GM21619 (cell line): ENCODE measurements around the gene SPRED2.

Experiments used
- ATAC-seq: cut with Tn5 transposase; IDR thresholded peaks from one replicate; pipeline ENCODE4 v1.9.1; 2021; ENCODE audit not compliant: unreplicated experiment

The SPRED2 gene

DNA sequence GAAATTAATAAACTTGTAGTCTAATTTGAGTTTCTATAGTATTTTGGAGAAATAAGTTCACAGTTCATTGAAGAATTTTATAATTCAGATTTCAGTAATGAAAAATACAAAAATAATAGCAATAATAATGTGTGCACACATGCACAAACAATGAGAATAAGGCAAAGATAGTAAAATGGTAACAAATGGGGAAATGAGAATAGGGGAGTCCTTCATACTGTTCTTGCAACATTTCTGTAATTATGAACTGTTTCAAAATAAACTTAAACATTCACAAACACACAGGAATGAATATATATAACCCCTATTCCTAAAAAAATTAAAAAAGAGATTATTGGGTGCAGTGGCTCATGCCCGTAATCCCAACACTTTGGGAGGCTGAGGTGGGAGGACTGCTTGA lies 63.9 kb downstream of the SPRED2 start:
- ATAC-seq, result no peak

DNA sequence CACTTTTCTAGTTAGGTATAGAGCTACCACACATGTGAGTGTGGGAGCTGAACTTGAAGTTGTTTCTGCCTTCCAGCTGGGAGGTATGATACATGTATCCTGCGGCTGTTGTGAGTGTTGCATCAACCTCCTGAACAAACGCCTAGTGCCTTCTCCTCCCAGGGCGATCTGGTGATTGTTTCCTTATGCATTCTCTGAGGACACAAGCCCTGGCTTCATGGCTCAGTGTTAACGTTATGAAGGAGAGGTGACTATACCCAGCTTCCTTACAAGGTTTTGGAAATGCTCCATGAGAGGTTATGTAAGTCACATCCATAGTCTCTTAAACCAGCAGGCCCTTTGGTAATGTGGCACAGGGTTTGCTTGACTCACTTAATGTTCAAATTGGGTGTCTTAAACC lies 64.9 kb downstream of the SPRED2 start:
- no peak for ATAC-seq

DNA sequence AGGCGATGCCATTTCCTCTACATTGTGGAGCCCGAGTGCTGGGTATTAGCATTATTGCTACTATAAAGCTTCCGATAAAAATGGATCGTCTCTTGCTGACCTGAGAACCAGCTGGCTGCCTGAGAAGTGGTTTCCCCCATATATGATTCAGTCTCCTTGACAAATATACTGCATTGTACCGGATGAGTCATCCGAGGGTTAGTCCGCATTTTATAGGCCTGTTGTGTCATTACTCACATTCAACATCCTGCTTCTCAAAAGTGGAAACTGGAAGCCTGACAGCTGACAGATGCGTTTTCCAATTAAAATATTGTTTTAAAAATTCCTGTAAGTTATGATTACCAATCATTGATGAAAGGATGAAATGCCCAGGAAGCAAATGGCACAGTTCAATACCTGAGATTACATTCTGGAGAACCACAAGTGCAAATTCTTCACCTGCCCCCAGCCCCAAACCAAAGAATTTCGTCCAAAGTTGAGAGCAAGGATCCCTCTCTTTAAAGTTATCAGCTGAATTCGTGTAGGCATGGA lies 65.7 kb downstream of the SPRED2 start:
- ATAC-seq, result peak; percentile 76

DNA sequence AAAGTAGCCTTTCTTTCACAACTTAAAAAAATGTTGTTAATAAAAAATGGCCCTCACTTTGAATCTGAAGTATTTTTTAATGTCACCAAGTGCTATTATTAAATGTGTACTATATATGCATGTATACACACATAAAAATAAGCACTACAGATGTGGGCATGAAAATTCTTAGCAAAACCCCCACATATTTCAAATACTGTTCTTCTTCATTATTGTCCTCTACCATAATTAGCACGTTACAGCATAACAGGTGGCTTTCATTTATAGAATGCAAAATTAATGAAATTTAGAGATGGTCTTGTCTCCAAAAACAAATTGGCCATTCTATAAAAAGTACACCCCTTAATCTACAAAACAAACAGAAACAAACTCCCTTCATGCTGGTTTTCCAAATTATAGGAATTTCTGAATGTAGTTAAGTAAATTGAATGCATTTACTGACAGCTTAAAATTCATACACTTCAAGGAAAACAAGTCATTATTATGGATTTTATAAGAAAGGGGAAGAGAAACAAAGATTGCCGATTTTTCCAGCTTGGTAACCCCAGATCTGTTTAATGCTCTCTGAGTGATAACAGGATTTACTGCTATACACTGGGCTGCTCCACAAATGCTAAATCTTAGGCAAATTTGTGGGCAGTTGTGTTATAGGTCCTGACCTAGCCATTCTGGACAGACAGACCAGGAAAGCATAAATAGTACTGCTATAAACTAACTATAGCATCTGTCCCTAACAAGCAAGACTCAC lies 67.2 kb downstream of the SPRED2 start:
- ATAC-seq, result no peak

DNA sequence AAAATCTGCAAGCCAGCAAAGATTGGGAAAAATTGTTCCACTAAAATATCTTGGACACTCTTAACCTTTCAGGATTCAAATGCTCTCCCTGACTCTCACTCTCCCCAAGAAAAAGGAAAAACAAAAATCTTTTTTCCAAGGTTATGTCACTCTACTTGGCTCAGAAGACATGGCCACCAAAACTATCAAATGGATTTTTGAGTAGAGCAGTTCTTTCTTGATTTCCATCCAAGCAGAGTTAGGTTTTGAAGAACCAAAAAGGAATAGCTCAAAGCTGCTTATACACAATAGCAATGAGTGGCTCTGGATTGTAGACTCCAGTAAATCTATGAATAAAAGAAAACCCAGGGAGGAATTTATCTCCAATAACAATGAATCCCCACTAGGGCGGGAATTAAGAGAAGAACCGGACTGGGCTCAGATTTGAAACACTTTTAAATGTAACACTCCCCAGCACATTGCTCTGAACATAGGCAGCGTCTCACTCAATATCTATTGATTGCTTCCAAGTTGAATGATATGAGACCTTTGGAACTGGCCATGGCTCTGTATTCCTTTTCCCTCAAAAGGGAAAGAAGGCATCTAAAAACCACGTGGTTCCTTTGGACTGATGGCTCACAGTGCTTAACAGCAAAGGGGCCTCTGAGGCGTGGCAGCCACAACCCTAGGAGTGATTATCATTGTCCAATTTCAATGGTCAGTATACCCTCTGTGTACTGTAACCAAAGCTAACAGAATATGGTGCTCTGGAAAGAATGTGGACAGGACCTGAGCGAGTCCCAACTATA lies 68.3 kb downstream of the SPRED2 start:
- no peak for ATAC-seq

DNA sequence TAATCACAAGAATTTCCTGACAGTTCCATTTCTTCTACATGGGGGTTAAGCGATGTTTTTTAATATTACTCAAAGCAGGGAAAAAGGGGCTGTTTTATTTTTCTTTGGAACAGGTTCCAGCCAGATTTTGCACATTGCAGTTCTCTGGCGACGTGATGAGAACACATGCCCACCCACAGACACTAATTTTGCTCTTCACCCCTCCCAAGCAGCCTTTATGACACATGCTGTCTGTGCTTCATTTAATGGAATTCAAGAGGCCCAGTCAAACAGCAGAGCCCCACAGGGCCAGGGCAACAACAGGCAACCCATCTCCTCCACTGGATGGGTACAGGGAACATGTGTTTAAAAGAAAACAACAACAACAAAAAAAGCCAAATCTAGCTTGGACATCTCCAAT lies 70.8 kb downstream of the SPRED2 start:
- ATAC-seq, result no peak

DNA sequence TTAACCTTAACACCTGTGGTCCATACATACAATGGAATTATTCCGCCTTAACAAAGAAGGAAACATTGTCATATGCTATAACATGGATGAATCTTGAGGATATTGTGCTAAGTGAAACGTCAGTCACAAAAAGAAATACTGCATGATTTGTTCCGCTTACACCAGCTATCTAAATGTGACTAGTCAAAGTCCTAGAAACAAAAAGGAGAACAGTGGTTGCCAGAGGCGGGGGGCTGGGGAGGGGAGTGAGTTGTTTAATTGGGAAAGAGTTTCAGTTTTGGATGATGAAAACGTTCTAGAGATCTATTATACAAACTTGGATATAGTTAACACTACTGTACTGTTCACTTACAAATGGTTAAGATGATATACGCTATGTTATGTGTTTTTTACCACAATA lies 72.0 kb downstream of the SPRED2 start:
- ATAC-seq, result no peak

DNA sequence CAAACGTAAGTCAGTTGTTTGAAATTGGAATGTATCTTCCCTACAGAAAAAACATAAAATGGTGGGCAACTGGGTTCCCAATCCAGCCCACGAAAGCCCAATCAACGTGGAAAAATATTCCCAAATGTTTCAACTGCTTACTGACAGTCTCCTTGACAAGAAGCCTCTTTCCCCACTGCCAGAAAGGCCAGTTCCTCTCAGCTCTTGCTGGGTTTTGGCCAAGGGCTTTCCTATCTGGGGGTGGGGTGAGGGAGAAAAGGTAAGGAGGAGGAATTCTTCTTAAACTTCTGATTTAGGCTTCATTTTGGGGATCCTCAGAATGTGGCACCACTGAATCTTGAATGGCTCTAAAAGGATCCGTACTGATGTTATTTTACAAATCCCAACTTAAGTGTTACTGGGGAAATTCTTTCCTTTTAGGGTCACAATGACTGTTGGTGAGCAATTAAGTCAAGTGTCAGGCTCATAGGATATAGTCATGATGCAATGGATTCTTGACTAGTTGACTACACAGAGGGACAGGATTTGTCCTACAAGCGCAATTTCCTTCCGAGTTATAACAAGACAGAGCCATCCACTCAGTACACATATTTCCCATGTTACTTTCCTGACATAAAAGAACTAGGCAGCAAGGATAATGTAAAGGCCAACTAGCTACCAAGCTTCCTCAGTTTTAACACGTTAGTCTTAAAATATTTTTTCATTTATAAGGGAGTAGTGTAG lies 73.6 kb downstream of the SPRED2 start:
- ATAC-seq, result no peak

DNA sequence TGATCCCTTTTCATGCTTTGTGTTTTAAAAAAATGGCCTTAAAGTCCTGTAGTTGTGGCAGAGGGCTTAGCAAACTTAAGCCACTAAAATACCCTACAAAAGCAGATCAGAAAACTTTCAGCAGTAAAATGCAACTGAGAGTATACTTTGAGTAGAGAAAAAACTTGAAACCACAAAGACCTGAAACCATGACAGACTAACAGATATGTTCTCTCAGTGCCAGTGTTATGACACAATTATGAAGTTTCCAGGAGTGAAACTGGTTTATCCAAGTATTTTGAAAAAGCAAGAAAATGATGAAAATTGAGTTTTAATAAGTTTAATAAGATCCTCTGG lies 74.5 kb downstream of the SPRED2 start:
- peak; percentile 93 for ATAC-seq

DNA sequence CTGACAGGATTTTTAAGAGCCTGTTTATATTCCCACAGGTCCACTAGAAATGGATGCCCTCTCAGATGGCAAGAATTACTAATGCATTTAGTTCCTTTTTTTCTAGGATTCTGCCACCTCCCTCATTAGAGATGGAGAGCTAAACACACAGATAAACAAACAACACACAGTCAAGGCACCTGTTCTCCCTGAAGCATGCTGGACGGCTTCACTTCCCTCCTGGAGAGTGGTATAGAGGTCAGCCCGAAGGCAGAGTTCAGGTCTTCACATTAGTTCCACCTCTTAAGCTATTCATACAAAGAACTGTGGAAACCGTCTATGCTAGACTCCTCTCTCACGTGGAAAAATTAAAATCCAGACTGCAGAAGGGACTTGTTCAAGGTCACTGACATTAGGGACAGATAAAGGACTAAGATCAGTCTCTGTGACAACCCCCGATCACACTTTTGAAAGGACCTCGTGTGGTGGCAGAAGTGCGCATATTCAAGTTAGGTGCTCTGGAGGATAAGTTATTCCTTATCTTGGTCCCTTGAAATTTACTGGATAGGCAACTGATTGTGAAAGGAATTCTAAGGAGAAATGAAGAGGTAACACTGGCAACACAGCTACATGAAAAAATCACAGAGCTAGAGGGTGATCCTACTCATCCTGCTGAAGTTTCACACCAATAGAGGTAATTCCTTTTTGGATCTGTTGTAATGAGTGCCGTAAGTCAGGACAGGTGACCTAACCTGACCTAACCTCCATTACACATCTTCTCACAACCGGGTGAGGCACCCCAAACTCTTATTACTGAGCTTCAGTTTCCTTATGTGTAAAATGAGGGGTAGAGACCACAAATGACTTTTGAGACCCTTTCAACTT lies 75.1 kb downstream of the SPRED2 start:
- peak; percentile 48 for ATAC-seq

DNA sequence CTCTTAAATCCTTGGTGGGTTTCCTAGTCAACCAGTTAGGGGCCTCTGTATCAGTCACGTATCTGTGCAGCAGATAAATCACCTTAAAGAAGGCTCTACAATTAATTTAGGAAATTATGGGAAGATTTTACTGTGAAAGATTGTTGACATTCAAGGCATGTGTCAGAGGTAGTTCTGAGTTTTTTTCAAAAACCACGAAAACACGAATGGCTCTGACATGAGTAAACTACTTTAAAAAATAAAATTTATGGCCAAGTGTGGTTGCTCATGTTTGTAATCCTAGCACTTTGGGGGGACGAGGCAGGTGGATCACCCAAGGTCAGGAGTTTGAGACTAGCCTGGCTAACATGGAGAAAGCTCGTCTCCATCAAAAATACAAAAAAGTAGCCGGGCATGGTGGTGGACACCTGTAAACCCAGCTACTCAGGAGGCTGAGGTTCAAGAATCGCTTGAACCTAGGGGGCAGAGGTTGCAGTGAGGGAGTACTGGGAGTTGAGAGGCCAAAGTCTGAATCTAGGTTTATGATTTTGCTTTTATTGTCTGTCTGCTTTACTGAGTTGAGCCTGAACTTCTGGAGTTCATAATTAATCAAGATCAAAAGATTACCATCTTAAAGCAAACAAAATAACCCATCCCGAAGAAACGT lies 77.1 kb downstream of the SPRED2 start:
- ATAC-seq, result no peak

DNA sequence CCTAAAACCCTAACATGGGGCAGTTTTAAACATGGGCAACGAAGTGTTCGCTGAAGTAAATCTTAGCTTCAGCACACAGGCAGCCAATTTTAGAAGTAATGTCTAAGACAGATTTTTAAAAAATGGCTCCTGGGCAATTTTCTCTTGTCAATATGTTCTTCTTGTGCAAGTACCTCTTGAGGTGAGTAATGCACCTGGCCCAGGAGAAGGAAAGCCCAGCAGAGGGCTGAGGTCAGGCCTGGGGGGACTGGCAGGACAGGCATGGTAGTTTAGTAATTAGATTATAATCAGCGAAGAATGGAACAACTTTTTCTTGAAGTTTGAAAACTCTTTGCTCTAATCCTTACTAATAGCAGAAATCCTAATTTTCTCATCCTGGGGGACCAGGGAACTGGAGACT lies 77.6 kb downstream of the SPRED2 start:
- ATAC-seq, result no peak

DNA sequence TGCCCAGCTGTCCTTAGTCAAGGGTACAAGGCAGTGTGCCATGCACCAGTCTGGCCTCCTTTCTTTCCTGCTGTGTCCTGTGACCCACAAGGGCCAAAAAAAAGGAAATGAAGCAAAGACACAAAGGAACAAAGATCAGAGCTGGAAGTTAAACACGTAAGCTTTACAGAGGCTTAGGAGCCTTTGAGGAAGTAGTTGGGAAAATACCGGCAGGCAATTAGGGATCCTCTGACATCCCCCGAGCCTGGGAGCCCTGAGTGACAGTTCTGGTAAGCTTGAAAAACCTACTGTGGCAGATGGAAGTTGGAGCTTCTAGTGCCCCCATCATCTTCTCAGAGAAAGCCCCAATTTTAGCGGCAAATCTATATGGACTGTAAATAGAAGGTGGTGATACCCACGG lies 78.5 kb downstream of the SPRED2 start:
- no peak for ATAC-seq

DNA sequence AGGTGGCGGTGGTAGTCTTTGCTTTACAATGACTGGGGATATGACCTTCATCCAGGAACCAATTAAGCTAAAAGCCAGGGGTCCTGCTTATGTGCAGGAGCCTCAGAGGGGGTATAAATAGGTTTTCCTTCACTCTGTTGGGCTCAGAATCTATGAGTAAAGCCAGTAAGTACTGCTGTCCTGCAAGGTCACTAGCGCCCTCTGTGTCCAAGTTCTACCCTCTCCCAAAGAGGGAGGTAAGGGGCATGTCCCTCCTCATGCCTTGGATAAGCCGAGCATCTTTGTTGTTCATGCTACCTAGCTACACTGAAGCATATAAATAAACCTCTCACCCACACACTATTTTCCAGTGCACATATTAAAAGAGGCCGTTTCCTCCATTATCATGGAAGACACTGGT lies 79.4 kb downstream of the SPRED2 start:
- ATAC-seq, result no peak

DNA sequence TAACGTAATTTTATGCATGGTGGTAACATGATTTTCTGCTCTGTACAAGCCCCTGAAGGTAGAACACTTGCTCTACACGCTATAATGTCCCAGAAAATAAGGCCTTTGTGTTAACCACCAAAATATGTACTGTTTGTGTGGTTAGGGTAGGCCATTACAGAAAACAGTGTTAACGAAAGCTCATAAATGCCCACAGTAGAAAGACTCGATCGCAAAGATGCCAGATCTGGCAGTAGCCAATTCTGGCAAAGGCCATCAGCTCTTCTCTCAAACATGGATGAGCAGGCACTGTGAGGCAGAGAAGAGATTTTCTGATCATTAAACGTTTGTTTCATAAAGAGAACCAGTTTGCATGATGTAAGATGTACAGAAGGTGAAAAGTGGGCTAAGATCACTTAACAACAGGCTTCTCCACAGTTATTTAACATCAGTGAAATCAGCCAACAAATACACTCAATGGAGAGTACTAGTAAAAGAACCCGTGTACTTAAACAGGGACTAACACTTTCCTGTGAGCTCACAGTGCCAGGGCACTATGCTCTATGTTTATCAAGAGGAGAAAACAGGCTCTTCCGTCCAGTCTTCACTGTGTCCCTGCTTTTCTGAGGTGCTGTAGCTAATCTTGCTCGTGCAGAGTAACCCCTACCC lies 80.3 kb downstream of the SPRED2 start:
- ATAC-seq, result no peak

DNA sequence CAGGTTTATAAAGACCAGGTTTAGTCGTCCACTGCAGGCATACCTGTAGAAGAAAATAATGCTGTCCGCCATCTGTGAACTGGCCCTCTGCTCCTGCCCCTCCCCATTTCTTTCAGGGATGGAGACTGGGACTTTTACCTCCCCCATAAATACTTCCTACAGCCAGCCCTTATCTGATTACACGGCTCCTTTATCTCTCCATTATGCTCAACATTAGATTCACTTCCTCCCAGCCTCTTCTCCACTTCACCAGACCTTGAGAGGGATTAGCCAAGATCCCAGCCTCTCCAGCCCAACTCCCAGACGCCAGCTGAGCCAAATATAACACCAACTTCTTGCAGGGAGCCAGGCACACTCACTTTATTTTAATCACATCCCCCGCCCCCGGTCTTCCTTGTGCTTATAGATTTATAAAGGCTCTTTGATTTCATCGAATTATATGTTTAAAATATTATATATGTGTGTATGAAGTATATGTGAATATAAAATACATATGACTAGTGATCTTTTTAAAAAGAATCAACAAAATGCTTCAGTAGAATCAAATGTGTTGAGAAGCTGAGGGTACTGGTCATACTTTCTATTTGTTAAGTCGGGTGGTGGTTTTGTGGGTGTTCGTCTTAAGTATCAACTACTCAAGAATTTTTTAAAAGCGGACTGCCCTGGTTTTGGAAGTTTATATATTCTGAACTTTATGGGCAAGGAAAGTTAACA lies 81.0 kb downstream of the SPRED2 start:
- ATAC-seq, result no peak

DNA sequence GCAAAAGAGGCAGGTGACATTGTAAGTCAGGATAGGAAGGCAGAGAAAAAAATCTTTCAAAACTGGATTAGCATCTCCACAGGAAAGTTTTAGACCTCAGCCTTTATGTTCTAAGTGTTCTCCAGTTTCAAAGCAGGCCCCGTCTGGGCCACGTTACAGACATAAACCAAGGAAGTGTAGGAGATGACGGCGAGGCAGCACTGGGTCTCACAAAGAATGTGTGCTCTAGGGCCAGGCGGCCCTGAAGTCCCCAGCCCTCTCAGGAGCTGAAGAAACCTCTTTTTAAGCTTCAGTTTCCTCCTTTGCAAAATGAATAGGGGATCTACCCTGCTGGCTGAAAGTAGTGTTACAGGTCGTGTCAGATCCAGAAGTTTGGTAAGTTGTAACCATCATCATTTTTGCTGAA lies 81.7 kb downstream of the SPRED2 start:
- no peak for ATAC-seq

DNA sequence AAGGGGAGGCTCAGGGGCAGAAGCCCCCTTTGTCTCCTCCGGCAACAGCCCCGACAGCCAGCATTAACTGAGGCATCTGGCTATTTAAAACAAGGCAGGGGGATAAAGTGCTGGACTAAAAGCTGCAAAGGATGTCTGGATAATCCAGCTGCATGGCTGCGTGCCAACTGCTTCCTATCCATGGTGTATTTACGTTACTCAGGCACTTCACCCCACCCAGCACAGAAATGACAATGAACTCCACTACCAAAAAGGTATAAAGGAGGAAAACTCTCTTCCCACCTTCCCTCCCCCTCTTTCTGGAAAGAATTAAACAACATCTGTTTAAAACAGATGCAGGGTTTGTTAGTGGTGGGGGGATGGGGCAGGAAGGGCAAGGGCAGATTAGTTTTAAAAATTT lies 82.5 kb downstream of the SPRED2 start:
- no peak for ATAC-seq

DNA sequence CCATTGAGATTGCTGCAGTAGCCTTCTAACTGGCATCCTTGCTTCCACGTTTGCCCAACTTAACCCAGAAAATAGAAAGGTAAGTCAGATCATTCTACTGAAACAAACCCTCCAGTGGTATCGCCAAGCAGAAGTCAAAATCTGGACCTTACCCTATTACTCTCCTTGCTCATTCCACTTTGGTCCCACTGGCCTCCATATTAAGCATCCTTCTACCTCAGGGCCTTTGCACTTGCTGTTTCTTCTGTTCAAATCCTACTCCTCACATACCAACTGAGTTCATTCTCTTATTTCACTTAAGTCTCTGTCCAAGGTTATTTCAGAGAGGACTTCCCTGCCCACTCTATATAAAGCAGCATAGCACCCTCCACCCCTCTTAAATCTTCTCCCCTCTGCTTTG lies 84.5 kb downstream of the SPRED2 start:
- ATAC-seq, result no peak
